ENCODE data around the gene OSBPL3. TPM values are rescaled to one million over a fixed set of nuclear protein-coding genes. Genes with fewer than 3 reads are reported as not detected.

The OSBPL3 gene
- total RNA-seq, 1 experiment from 2014 or later = 8.6 TPM

GRCh38 chr7:24851786-24852185 lies 128.2 kb downstream of the OSBPL3 start:
- Histone ChIP-seq H3K4me1 (ENCODE audit: insufficient read depth, low read length) (no peaks in the 10 kb centered on the region), H3K79me1 (ENCODE audit: insufficient read depth, low read depth, low read length, poor library complexity, severe bottlenecking) (no peaks in the 10 kb centered on the region), H2BK5ac (ENCODE audit: insufficient read length, low read length) (no peak overlapping the region), H3K14ac (ENCODE audit: insufficient read depth, low read length) (no peak overlapping the region), H4K20me1 (ENCODE audit: control insufficient read depth, insufficient read depth, insufficient read length) (no peaks in the 10 kb centered on the region), H3K27ac (ENCODE audit: insufficient read length, low read depth, low read length) (no peak overlapping the region), H3T11ph (ENCODE audit: low read length) (no peak overlapping the region), H2BK120ac (ENCODE audit: low read depth, low read length, poor library complexity, severe bottlenecking) (no peak overlapping the region), H4K8ac (replicated peaks; ENCODE audit: insufficient read length, low read depth, low read length) (no peak overlapping the region), H3K56ac (ENCODE audit: insufficient read length, low read depth, low read length) (no peak overlapping the region), H4K91ac (ENCODE audit: insufficient read length, low read depth, low read length) (no peak overlapping the region), H4K5ac (ENCODE audit: insufficient read length, low read depth, low read length) (no peak overlapping the region), H3K18ac (ENCODE audit: insufficient read length, low read depth, low read length) (no peak overlapping the region), H3K9ac (ENCODE audit: extremely low read depth, insufficient read length, low read length) (no peak overlapping the region), H3K4me2 (ENCODE audit: insufficient read depth, insufficient read length, low read length) (no peak overlapping the region), H2BK12ac (ENCODE audit: insufficient read length, low read depth, low read length) (no peak overlapping the region), H3K79me2 (ENCODE audit: insufficient read depth, low read length) (no peaks in the 10 kb centered on the region), H3K23ac (ENCODE audit: insufficient read length, low read depth, low read length) (no peak overlapping the region), H2AFZ (ENCODE audit: low read length) (no peak overlapping the region), H2BK15ac (ENCODE audit: low read depth, low read length) (no peak overlapping the region), H3K27me3 (ENCODE audit: insufficient read depth, low read length) (no peaks in the 10 kb centered on the region), H2BK20ac (ENCODE audit: low read depth, low read length, poor library complexity, severe bottlenecking) (no peak overlapping the region), H3K9me3 (ENCODE audit: control insufficient read depth, low read depth, low read length) (no peaks in the 10 kb centered on the region), H2AK5ac (ENCODE audit: insufficient read length, low read length) (no peak overlapping the region), H3K23me2 (ENCODE audit: insufficient read length, low read depth, low read length, poor library complexity, severe bottlenecking) (no peaks in the 10 kb centered on the region), H3K4ac (ENCODE audit: low read depth, low read length) (no peak overlapping the region)
- Mint-ChIP-seq H3K27me3 (ENCODE audit: low read depth) (no peaks in the 10 kb centered on the region), H3K4me1 (peaks cover 17% of the 10 kb centered on the region in 2 experiments), H3K27ac (no peak overlapping the region), H3K36me3 (ENCODE audit: insufficient read depth in 1 of 3, low read depth in 3 of 3) (peaks cover 0 to 3% (median 0%) of the 10 kb centered on the region in 3 experiments; a peak in 2 of 7 replicates), H3K9me3 (no peaks in the 10 kb centered on the region), H3K4me3 (no peak overlapping the region)
- DNase-seq = no peak
- no peak for TF ChIP-seq CTCF (conservative IDR thresholded peaks at IDR 0.05)

Measured in H9 (cell line).